ENCODE measurements around the gene PPP2R1A.

DNA sequence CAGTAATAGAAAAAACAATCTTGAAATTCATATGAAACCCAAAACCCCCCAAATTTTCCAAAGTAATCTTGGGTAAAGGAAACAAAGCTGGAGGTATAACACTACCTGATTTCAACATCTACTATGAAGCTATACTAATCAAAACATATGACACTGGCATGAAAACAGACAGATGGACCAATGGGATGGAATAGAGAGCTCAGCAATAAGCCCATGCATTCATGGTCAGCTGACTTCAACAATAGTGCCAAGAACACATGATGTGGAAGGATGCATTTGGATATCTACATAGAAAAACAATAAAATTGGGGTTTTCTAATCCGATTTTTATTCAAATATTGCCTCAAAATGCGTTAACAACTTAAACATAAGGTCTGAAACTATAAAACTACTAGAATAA lies 47.3 kb downstream of the PPP2R1A start:
- TF ChIP-seq, protein P1, sequence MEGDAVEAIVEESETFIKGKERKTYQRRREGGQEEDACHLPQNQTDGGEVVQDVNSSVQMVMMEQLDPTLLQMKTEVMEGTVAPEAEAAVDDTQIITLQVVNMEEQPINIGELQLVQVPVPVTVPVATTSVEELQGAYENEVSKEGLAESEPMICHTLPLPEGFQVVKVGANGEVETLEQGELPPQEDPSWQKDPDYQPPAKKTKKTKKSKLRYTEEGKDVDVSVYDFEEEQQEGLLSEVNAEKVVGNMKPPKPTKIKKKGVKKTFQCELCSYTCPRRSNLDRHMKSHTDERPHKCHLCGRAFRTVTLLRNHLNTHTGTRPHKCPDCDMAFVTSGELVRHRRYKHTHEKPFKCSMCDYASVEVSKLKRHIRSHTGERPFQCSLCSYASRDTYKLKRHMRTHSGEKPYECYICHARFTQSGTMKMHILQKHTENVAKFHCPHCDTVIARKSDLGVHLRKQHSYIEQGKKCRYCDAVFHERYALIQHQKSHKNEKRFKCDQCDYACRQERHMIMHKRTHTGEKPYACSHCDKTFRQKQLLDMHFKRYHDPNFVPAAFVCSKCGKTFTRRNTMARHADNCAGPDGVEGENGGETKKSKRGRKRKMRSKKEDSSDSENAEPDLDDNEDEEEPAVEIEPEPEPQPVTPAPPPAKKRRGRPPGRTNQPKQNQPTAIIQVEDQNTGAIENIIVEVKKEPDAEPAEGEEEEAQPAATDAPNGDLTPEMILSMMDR (conservative IDR thresholded peaks at IDR 0.05) = no peak
- TF ChIP-seq EZH2 (IDR thresholded peaks at IDR 0.05; ENCODE audit: low read depth) = no peak
